GM10248 (cell line): ENCODE results near the gene MYH6.
A peak's percentile ranks its signal among the peaks of the same experiment; 100 is the strongest.

ENCODE experiments used
- CTCF ChIA-PET: fragments of 300-600 bp; sonication (Branson Sonifier 250); formaldehyde crosslinking; extraction: SDS; loops from one replicate; lab custom pipeline; 2021; ENCODE audit warnings: antibody characterized with exemption; lab: Yijun Ruan, JAX
- POLR2A ChIA-PET: fragments of 350-650 bp; sonication (Branson Sonifier 250); formaldehyde crosslinking; extraction: SDS; loops from one replicate; lab custom pipeline; 2020; ENCODE audit warnings: antibody characterized with exemption; lab: Yijun Ruan, JAX
- DNase-seq: peaks from one replicate; pipeline ENCODE4 v3.0.0; 2012; ENCODE audit errors: extremely low spot score
- CTCF ChIP-seq: IDR thresholded peaks from 2 replicates; pipeline ENCODE4 v1.5.1; 2012; ENCODE audit warnings: mild to moderate bottlenecking, low read depth; ENCODE audit errors: extremely low read depth, missing control alignments, control extremely low read depth

Gene MYH6

GRCh38 chr14:23414254-23414653 is 6.2 kb upstream of the MYH6 start:
- POLR2A ChIA-PET: no interaction called here
- CTCF ChIA-PET: interaction anchor here (0.8 kb wide), 1 partner anchor 18 kb away, joined by 3 read pairs; no protein-coding TSS in a partner anchor

GRCh38 chr14:23413681-23414080 is 5.6 kb upstream of the MYH6 start:
- ChIA-PET CTCF (interaction anchor here (1.4 kb wide), 1 partner anchor 34 kb away, joined by 5 read pairs; no protein-coding TSS in a partner anchor), POLR2A (no interaction called here)
- DNase-seq: no peak
- no peak for TF ChIP-seq CTCF

More at GRCh38 chr14:23414254-23414653, 6.2 kb upstream of the MYH6 start:
- DNase-seq: no peak
- no peak for TF ChIP-seq CTCF

- ChIA-PET POLR2A (no interaction called here), CTCF (interaction anchor here (1.6 kb wide), 1 partner anchor 12 kb away, joined by 3 read pairs; no protein-coding TSS in a partner anchor)
- TF ChIP-seq CTCF: no peak
- DNase-seq: no peak
Measured at GRCh38 chr14:23411563-23412525, 3.8 kb upstream of the MYH6 start.

GRCh38 chr14:23409966-23410635 is 2.0 kb upstream of the MYH6 start:
- POLR2A ChIA-PET: no interaction called here
- CTCF ChIA-PET: interaction anchor here (0.8 to 1.1 kb wide), 2 partner anchors 8 to 22 kb away, joined by 3 read pairs; no protein-coding TSS in a partner anchor
- no peak for TF ChIP-seq CTCF
- DNase-seq: no peak

GRCh38 chr14:23409475-23409874 is 1.4 kb upstream of the MYH6 start:
- ChIA-PET POLR2A (no interaction called here), CTCF (no interaction called here)
- TF ChIP-seq CTCF: no peak
- peak; percentile 66 for DNase-seq

- ChIA-PET POLR2A (no interaction called here), CTCF (no interaction called here)
- TF ChIP-seq CTCF: no peak
- no peak for DNase-seq
Measured at GRCh38 chr14:23408307-23408630, 196 bp upstream of the MYH6 start.
